ENCODE measurements around the gene GGT7. TPM values are rescaled to one million over a fixed set of nuclear protein-coding genes. Genes with fewer than 3 reads are reported as not detected.
A peak's percentile ranks its signal among the peaks of the same experiment; 100 is the strongest.

GGT7 gene, protein sequence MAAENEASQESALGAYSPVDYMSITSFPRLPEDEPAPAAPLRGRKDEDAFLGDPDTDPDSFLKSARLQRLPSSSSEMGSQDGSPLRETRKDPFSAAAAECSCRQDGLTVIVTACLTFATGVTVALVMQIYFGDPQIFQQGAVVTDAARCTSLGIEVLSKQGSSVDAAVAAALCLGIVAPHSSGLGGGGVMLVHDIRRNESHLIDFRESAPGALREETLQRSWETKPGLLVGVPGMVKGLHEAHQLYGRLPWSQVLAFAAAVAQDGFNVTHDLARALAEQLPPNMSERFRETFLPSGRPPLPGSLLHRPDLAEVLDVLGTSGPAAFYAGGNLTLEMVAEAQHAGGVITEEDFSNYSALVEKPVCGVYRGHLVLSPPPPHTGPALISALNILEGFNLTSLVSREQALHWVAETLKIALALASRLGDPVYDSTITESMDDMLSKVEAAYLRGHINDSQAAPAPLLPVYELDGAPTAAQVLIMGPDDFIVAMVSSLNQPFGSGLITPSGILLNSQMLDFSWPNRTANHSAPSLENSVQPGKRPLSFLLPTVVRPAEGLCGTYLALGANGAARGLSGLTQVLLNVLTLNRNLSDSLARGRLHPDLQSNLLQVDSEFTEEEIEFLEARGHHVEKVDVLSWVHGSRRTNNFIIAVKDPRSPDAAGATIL
- 30.9 and 86.1 TPM in 2 replicates for total RNA-seq (2011; cell fraction: chromatin; rRNA removed; ENCODE audit: low replicate concordance)
- 84.9 and 89.9 TPM in 2 replicates for total RNA-seq (2011; cell fraction: nucleolus; rRNA removed)
- total RNA-seq (2011; cell fraction: nucleoplasm; rRNA removed): 45.7 and 51.5 TPM in 2 replicates
- total RNA-seq (2014; rRNA removed) (5.9 and 8.7 TPM in 2 replicates), total RNA-seq (2014; rRNA removed; fragmentation: Illumina TruSeq; extraction: Trizol) (1.9 and 2.9 TPM in 2 replicates), total RNA-seq (2015; rRNA removed; fragmentation: Illumina TruSeq; extraction: Trizol) (3.1 and 3.3 TPM in 2 replicates), total RNA-seq (2021) (16.4 and 18.3 TPM in 2 replicates), polyA plus RNA-seq (2011; rRNA removed) (11.4 and 22.1 TPM in 2 replicates), polyA plus RNA-seq (2014; fragmentation: Illumina TruSeq; extraction: Trizol) (8.4 and 9.8 TPM in 2 replicates), polyA plus RNA-seq (2014; fragmentation: Nextera tagmentation; extraction: Ambion mirVana) (under 1 TPM; 0.04 to 0.07 TPM), polyA plus RNA-seq (2014; rRNA removed) (17.3 and 21.6 TPM in 2 replicates), polyA minus RNA-seq (2011; rRNA and poly(A)+ RNA removed) (3.9 and 5.2 TPM in 2 replicates), Bru-seq, nascent RNA (percentile 68 among the genes with signal in this experiment), BruChase-seq, experiment 1, labeled RNA remaining after a 2-hour chase (percentile 64 among the genes with signal in this experiment), BruChase-seq, experiment 2, labeled RNA remaining after a 6-hour chase (percentile 73 among the genes with signal in this experiment)
- 14.2 and 19.5 TPM in 2 replicates for polyA plus RNA-seq (2011; cell fraction: cytosol; rRNA removed)
- polyA plus RNA-seq (2011; cell fraction: nucleus; rRNA removed): 77.0 and 120 TPM in 2 replicates
- 13.0 and 26.9 TPM in 2 replicates for polyA plus RNA-seq (2012)
- polyA minus RNA-seq (2011; cell fraction: cytosol; rRNA and poly(A)+ RNA removed): 8.5 and 14.2 TPM in 2 replicates
- polyA minus RNA-seq (2011; cell fraction: nucleus; rRNA and poly(A)+ RNA removed): 35.8 and 38.2 TPM in 2 replicates
- long read RNA-seq, experiment 1, partial matches to known transcripts: 3 of 11 reads
- long read RNA-seq, experiment 1, other reads (novel, unspliced or antisense): 6 of 11 reads
- long read RNA-seq, experiment 2, partial matches to known transcripts: 5 of 12 reads
- long read RNA-seq, experiment 2, other reads (novel, unspliced or antisense): 5 of 12 reads
- long read RNA-seq, experiment 3, partial matches to known transcripts: 1 of 2 reads
- long read RNA-seq, experiment 3, other reads (novel, unspliced or antisense): 1 of 2 reads

DNA sequence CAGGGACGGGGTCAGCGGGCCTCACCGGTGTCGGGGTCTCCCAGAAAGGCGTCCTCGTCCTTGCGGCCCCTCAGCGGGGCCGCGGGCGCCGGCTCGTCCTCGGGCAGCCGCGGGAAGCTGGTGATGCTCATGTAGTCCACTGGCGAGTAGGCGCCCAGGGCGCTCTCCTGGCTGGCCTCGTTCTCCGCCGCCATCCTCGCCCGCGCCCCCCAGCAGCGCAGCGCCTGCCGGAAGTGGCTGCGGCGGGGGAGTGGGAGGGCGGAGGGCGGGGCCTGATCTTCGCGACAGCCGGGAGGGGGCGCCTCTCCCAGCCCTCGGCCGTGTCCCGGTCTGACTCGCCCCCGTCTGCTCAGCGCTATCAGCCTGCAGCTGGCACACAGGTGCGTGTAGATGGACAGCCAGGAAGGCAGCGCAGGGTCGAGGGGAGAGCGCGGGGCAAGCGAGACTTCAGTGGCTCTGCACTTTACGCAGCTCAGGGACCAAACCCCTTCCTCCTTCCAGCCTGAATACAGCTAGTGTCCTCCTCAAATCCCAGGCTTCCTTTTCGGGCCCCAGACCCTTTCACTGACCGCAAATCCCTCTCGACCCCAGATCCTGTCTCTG lies at the start of gene GGT7:
Gene GGT7 (minus strand): TSS at position 235 of the 603 bp plus-strand sequence. CDS start 41 bp downstream, at position 194.
- H3K36me3 ChIP-seq (ENCODE audit: control insufficient read depth, insufficient read depth, low read length): no peaks in the 10 kb centered on the region
- BruUV-seq (replicated peaks): no TSS peak
- H3K4me2 ChIP-seq (ENCODE audit: insufficient read depth, low read length): peak within 1 kb of the TSS; percentile 96
- no peaks in the 10 kb centered on the region; a peak in 1 of 5 replicates for H3K27me3 ChIP-seq (ENCODE audit: control insufficient read depth in 2 of 2, insufficient read depth in 2 of 2, low read length in 2 of 2)
- H3K9me3 ChIP-seq (replicated peaks; ENCODE audit: control insufficient read depth, insufficient read depth, low read depth, low read length): no peaks in the 10 kb centered on the region
- no peaks in the 10 kb centered on the region for H3K9me1 ChIP-seq (ENCODE audit: control insufficient read depth, insufficient read depth, low read length)
- 1% methylated on average over 45 of the region's 52 CpGs for WGBS (ENCODE audit: insufficient coverage, low coverage, missing lambda C conversion rate)
- H3K79me2 ChIP-seq (ENCODE audit: control insufficient read depth, insufficient read depth, low read length): peaks cover 27% of the 10 kb centered on the region
- 0 out of 2 replicates have a peak, but pooled peaks cover 3% of the 10 kb centered on the region for H4K20me1 ChIP-seq (replicated peaks; ENCODE audit: control insufficient read depth, insufficient read depth, low read length)
- DNase-seq (ENCODE audit: extremely low read depth in 1 of 4, low spot score in 3 of 4) (peak; percentile 88 to 96 (median 92)), FAIRE-seq (peak; percentile 69), ATAC-seq (peak; percentile 76)
- peak within 1 kb of the TSS; percentile 74 to 95 for H3K9ac ChIP-seq (ENCODE audit: insufficient read depth in 1 of 2, low read depth in 2 of 2, low read length in 2 of 2)
- in situ Hi-C loops (cut with MboI) (loop anchor here (5.0 kb wide), 1 partner anchor 85 kb away; the partner anchor contains the start of genes GSS and MYH7B), intact Hi-C loops (cut with micrococcal nuclease) (loop anchor here (1.0 to 10.0 kb wide), 3 partner anchors 275 to 392 kb away; partner anchors contain the start of gene EDEM2)
- peak within 1 kb of the TSS; percentile 59 for H3K4me3 ChIP-seq
- peak within 1 kb of the TSS; percentile 91 for H2AFZ ChIP-seq (ENCODE audit: low read depth, low read length)
- ChIA-PET POLR2A (interaction anchor here (1.1 to 1.3 kb wide), 2 partner anchors 10 to 220 kb away, joined by 3 to 4 read pairs; partner anchors contain the start of gene TRPC4AP), CTCF (ENCODE audit: low intra/inter-chr PET ratio) (interaction anchor here (0.6 to 1.3 kb wide), 5 partner anchors 38 to 668 kb away, joined by 3 to 4 read pairs (median 3); no protein-coding TSS in a partner anchor)
- peak within 1 kb of the TSS; percentile 37 for H3K27ac ChIP-seq (ENCODE audit: extremely low read depth, low read depth, low read length)
- peaks cover 28% of the 10 kb centered on the region in 2 experiments; a peak in 4 of 5 replicates for H3K4me1 ChIP-seq (replicated peaks in 1 of 2; ENCODE audit: control insufficient read depth in 2 of 2, insufficient read depth in 2 of 2, low read length in 2 of 2)
- TF ChIP-seq NFIC (IDR thresholded peaks at IDR 0.05) (peak; percentile 46; the same call in 1 of the 2 replicates), JUN (IDR thresholded peaks at IDR 0.05; ENCODE audit: borderline replicate concordance, low read depth, low read length) (no peak), JUN (CRISPR knock-in tag; IDR thresholded peaks at IDR 0.05; ENCODE audit: borderline replicate concordance) (0 out of 2 replicates have a peak, but pooled peaks have one; percentile 51), TAF7 (tag; IDR thresholded peaks at IDR 0.05) (no peak), SMC3 (conservative IDR thresholded peaks at IDR 0.05; ENCODE audit: insufficient read depth, low read depth, low read length) (0 out of 2 replicates have a peak, but pooled peaks have one; percentile 37), PTRF (tag; IDR thresholded peaks at IDR 0.05) (no peak), ZNF143 (CRISPR knock-in tag; IDR thresholded peaks at IDR 0.05) (no peak), U2AF1 (optimal IDR thresholded peaks at IDR 0.05; ENCODE audit: low read depth, low read length) (no peak)
- TF ChIP-seq, protein P1, sequence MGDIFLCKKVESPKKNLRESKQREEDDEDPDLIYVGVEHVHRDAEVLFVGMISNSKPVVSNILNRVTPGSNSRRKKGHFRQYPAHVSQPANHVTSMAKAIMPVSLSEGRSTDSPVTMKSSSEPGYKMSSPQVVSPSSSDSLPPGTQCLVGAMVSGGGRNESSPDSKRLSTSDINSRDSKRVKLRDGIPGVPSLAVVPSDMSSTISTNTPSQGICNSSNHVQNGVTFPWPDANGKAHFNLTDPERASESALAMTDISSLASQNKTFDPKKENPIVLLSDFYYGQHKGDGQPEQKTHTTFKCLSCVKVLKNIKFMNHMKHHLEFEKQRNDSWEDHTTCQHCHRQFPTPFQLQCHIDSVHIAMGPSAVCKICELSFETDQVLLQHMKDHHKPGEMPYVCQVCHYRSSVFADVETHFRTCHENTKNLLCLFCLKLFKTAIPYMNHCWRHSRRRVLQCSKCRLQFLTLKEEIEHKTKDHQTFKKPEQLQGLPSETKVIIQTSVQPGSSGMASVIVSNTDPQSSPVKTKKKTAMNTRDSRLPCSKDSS (IDR thresholded peaks at IDR 0.05; ENCODE audit: low read depth, partially characterized antibody): no peak
- TF ChIP-seq, protein P2, sequence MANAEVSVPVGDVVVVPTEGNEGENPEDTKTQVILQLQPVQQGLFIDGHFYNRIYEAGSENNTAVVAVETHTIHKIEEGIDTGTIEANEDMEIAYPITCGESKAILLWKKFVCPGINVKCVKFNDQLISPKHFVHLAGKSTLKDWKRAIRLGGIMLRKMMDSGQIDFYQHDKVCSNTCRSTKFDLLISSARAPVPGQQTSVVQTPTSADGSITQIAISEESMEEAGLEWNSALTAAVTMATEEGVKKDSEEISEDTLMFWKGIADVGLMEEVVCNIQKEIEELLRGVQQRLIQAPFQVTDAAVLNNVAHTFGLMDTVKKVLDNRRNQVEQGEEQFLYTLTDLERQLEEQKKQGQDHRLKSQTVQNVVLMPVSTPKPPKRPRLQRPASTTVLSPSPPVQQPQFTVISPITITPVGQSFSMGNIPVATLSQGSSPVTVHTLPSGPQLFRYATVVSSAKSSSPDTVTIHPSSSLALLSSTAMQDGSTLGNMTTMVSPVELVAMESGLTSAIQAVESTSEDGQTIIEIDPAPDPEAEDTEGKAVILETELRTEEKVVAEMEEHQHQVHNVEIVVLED (CRISPR knock-in tag; IDR thresholded peaks at IDR 0.05): no peak
